Esophagus muscularis mucosa (tissue), 4 donors: ENCODE measurements around the gene ASIC2. TPM values are rescaled to one million over a fixed set of nuclear protein-coding genes. Genes with fewer than 3 reads are reported as not detected.

Source experiments
- DNase-seq: peaks from one replicate; pipeline ENCODE4 v3.0.0-alpha.2; 2017; ENCODE audit errors: extremely low spot score
- H3K27ac ChIP-seq, 4 donors: fragments of 200-600 bp; sonication (generic); replicated peaks in 1 of 4; 1 replicate in 3 of 4; 2 replicates in 1 of 4; pipeline ENCODE4 v1.5.1; 2016 to 2019; ENCODE audit warnings: mild to moderate bottlenecking in 1 of 4
- H3K27me3 ChIP-seq, 4 donors: fragments of 200-600 bp; sonication (generic); one replicate each; pipeline versions ENCODE4 v1.5.1 to v1.6.0; 2016 to 2019
- H3K36me3 ChIP-seq, 4 donors: fragments of 200-600 bp; sonication (generic); one replicate each; pipeline ENCODE4 v1.5.1; 2016 to 2019
- H3K4me1 ChIP-seq, 4 donors: fragments of 200-600 bp; sonication (generic); one replicate each; pipeline ENCODE4 v1.5.1; 2016 to 2019
- H3K4me3 ChIP-seq, 4 donors: fragments of 200-600 bp; sonication (generic); 1 replicate in 2 of 4; 2 replicates in 2 of 4; pipeline ENCODE4 v1.5.1; 2016 to 2019; ENCODE audit warnings: mild to moderate bottlenecking in 4 of 4, moderate library complexity in 1 of 4
- H3K9me3 ChIP-seq, 4 donors: fragments of 200-600 bp; sonication (generic); 1 replicate in 3 of 4; 2 replicates in 1 of 4; pipeline ENCODE4 v1.5.1; 2016 to 2019
- CTCF ChIP-seq, 3 experiments: fragments of 200-600 bp in 2 of 3; fragments of 450-650 bp in 1 of 3; sonication (generic) in 2 of 3; IDR thresholded peaks; one replicate each; pipeline ENCODE4 v1.5.1; 2017 to 2019; ENCODE audit warnings: antibody characterized with exemption in 3 of 3, mild to moderate bottlenecking in 2 of 3, moderate library complexity in 1 of 3
- EP300 ChIP-seq: sonication (generic); formaldehyde crosslinking; IDR thresholded peaks from one replicate; pipeline ENCODE4 v1.6.1; 2017; ENCODE audit warnings: antibody characterized with exemption
- POLR2A ChIP-seq: fragments of 450-650 bp; IDR thresholded peaks from one replicate; pipeline ENCODE4 v1.6.1; 2017; ENCODE audit warnings: antibody characterized with exemption, moderate library complexity, mild to moderate bottlenecking, low read depth
- POLR2AphosphoS5 ChIP-seq, 2 donors: sonication (generic); formaldehyde crosslinking; IDR thresholded peaks; one replicate each; pipeline ENCODE4 v1.6.1; 2017; ENCODE audit warnings: antibody characterized with exemption in 2 of 2
- WGBS: methylation state at CpG from one replicate; pipeline ENCODE4 v1.1.5; 2018; 5-methylcytosine and 5-hydroxymethylcytosine counted together
- intact Hi-C: fragments of 100-400 bp; cut with DNase I; formaldehyde crosslinking; loops from one replicate; pipeline ENCODE4 v1.15.1; 2023
- total RNA-seq, 4 donors: library from RNA; depleted of rRNA; stranded (reverse); fragments of >200 nt; gene quantifications; one replicate each; pipeline versions ENCODE4 v1.1.0 to v1.2.1, GENCODE V29; 2016

ASIC2 gene
- total RNA-seq, 4 donors from 2014 or later = 0.13 TPM; not detected in 3

- H3K4me3 ChIP-seq = no peak overlapping the region
- intact Hi-C loops = no loop called here
- no peaks in the 10 kb centered on the region for H3K9me3 ChIP-seq
- H3K27me3 ChIP-seq = peaks cover 0 to 7% (median 0%) of the 10 kb centered on the region in 4 donors
- H3K4me1 ChIP-seq = no peaks in the 10 kb centered on the region
- TF ChIP-seq POLR2A (no peak), POLR2AphosphoS5 (IDR thresholded peaks at IDR 0.05) (no peak), EP300 (no peak), CTCF (IDR thresholded peaks at IDR 0.05) (no peak)
- WGBS = 85% methylated on average over 3 of the region's 3 CpGs
- DNase-seq = no peak
- no peak overlapping the region for H3K27ac ChIP-seq
- no peaks in the 10 kb centered on the region for H3K36me3 ChIP-seq
These were observed 154.5 kb downstream of the ASIC2 start for GRCh38 chr17:33138627-33139026.

DNA sequence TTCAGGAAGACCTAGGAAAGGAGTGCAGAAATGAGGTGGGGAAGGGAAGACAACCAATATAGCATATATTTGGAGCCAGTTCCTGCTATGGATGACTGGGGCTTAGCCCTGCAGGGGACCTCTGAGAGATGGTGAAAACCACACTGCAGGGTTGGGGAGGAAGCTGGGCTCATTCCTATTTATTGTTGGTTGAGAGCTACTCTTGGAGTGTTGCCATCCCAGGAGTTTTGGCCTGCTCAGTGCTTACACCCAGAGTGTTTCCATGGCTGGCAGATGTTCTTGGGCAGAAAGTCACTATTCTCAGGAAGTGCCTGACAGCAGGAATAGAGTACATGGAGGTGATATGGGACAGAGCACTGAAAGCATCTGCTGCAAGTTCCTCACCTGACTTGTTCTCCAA lies 155.7 kb downstream of the ASIC2 start:
- Histone ChIP-seq H3K4me1 (no peaks in the 10 kb centered on the region), H3K27me3 (peaks cover 0 to 6% (median 0%) of the 10 kb centered on the region in 4 donors), H3K27ac (no peak overlapping the region), H3K36me3 (no peaks in the 10 kb centered on the region), H3K9me3 (no peaks in the 10 kb centered on the region), H3K4me3 (no peak overlapping the region)
- no peak for TF ChIP-seq CTCF (IDR thresholded peaks at IDR 0.05)
- TF ChIP-seq POLR2A = no peak
- intact Hi-C loops = no loop called here
- DNase-seq = no peak

DNA sequence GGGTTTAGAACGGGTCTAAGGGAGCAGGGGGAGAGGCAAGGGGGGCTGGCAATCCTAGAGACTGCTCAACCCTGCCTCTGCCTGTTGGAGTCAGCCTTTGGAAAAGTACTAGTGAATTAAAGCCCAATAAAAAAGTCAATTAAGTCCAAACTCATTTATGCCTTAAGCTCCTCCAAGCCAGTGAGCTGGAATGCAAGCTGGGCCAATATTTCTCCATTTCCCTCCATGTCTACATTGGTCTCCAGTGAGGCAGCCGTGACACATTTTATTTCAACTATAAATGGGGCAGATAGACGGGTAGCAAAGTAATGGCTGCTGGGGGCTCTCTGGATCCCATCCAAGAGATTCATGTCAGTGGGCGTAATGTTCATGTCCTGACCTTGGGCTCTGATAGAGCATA lies 157.4 kb downstream of the ASIC2 start:
- Histone ChIP-seq H3K27ac (no peak overlapping the region), H3K36me3 (no peaks in the 10 kb centered on the region), H3K4me3 (no peak overlapping the region), H3K4me1 (no peaks in the 10 kb centered on the region), H3K27me3 (peaks cover 0 to 17% (median 0%) of the 10 kb centered on the region in 4 donors), H3K9me3 (no peaks in the 10 kb centered on the region)
- WGBS = 74% methylated on average over 4 of the region's 4 CpGs
- DNase-seq = no peak
- intact Hi-C loops = no loop called here
- TF ChIP-seq POLR2A = no peak
- TF ChIP-seq EP300 = no peak
- TF ChIP-seq POLR2AphosphoS5 (IDR thresholded peaks at IDR 0.05) = no peak
- TF ChIP-seq CTCF (IDR thresholded peaks at IDR 0.05) = no peak

- DNase-seq = no peak
- WGBS = 97% methylated on average over 7 of the region's 7 CpGs
- intact Hi-C loops = no loop called here
- no peaks in the 10 kb centered on the region for H3K9me3 ChIP-seq
- H3K27me3 ChIP-seq = peaks cover 0 to 30% (median 0%) of the 10 kb centered on the region in 4 donors
- no peak overlapping the region for H3K4me3 ChIP-seq
- no peaks in the 10 kb centered on the region for H3K36me3 ChIP-seq
- no peak for TF ChIP-seq POLR2A
- TF ChIP-seq POLR2AphosphoS5 (IDR thresholded peaks at IDR 0.05) = no peak
- no peak for TF ChIP-seq CTCF (IDR thresholded peaks at IDR 0.05)
- no peak for TF ChIP-seq EP300
- no peaks in the 10 kb centered on the region for H3K4me1 ChIP-seq
- H3K27ac ChIP-seq = no peak overlapping the region
These were observed 161.5 kb downstream of the ASIC2 start for GRCh38 chr17:33131620-33132019.

DNA sequence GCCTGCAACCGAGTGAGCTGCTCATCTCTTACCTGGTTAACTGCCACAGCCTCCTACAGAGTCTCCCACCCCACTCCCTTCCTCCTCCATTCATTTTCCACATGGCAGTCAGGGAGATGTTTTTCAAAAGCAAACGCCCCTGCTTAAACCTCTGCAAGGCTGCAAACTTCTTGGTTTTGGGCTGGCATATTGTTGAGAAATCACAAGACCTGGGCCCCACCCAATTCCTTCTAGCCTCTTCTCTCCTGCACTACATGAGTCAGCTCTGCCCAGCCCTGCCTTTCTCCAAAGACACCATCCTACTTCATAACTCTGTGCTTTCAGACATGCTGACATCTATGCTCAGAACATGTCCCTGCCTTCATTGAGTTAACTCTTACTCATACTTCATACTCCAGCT lies 165.4 kb downstream of the ASIC2 start:
- no peak for DNase-seq
- no peak for TF ChIP-seq POLR2AphosphoS5 (IDR thresholded peaks at IDR 0.05)
- no peak for TF ChIP-seq CTCF (IDR thresholded peaks at IDR 0.05)
- TF ChIP-seq POLR2A = no peak
- no peak for TF ChIP-seq EP300
- H3K9me3 ChIP-seq = no peaks in the 10 kb centered on the region
- no peaks in the 10 kb centered on the region for H3K36me3 ChIP-seq
- intact Hi-C loops = no loop called here
- WGBS = 57% methylated on average over 2 of the region's 2 CpGs
- no peak overlapping the region for H3K27ac ChIP-seq
- no peaks in the 10 kb centered on the region for H3K4me1 ChIP-seq
- peaks cover 0 to 24% (median 2%) of the 10 kb centered on the region in 4 donors for H3K27me3 ChIP-seq
- no peak overlapping the region for H3K4me3 ChIP-seq
